Limb (tissue), 2 donors: Measurements from ENCODE around the gene ICAM3.
A peak's percentile ranks its signal among the peaks of the same experiment; 100 is the strongest.
"Not testable (repeated sequence)": the region's sequence is repeated elsewhere in the genome, so short reads cannot be mapped to it uniquely, and the experiment has no call there.

Experiments used
- DNase-seq, 2 donors: peaks; one replicate each; pipeline ENCODE4 v3.0.0-alpha.2; 2016; ENCODE audit errors: extremely low spot score in 2 of 2

The ICAM3 gene

DNA sequence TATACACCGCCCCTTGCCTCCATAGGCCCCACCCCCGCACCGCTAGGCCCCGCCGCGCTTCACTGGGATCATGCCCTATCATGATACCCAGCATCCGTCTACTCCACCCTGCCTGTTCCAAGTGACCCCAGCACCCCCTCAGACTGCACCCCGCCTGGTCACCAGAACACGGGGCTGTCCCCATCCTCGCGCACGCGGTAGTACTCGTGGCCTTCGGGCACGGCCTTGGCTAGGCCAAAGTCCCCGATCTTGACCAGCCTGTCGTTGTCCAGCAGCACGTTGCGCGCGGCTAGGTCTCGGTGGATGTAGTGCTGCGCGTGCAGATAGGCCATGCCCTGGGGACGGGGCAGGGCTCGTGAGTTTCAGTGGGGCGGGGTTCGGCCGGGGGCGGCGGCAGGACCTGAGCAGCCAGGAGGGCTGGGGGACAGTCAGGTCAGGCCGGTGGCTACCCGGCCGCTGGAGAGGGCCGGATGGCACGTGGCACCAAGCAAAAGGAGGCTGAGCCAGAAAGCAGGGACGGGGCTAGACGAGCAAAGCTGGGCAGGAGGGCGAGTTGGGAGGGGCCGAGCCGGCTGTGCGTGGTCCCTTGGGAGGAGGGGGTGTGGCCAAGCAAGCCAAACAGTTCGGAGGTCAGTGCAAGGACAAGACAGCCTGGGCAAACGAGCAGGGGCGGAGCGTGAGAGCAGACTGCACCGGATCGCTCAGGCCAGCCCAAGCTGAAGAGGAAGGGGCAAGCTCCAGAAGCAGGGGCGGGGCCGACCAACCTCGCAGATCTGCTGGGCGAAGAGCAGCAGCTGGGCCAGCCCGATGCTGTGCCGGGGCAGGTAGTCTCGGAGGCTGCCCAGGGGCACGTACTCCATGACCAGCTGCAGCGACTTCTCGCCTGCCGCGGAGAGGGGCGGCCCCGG, 13.6 kb upstream of the ICAM3 start:
- peak; percentile 36 to 73 for DNase-seq

DNA sequence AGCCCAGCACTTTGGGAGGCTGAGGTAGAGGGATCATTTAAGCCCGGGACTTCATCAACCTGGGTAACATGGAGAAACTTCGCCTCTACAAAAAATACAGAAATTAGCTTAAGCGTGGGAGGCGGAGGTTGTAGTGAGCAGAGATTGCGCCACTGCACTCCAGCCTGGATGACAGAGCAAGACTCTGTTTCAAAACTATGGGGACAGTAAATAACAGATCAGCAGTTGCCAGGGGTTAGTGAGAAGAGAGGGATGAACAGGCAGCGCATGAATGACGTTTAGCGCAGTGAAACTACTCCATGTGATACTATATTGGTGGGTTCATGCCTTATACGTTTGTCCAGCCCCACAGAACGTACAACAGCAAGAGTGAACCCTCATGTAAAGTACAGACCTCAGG, 7.1 kb upstream of the ICAM3 start:
- DNase-seq, result no peak

DNA sequence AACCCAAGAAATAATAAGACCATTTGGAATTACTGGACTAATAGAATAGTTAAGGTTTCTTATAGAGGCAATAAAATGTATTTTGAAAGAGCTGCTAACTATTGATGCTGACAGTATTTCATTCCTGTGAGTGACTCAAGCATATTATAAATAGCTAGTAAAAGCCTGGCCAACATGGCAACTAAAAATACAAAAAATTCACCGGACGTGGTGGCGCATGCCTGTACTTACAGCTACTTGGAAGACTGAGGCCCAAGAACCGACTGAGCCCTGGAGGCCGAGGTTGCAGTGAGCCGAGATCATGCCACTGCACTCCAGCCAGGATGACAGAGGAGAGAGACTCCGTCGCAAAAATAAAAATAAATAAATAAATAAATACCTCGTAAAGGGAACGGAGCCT, 5.4 kb upstream of the ICAM3 start:
- no peak for DNase-seq

DNA sequence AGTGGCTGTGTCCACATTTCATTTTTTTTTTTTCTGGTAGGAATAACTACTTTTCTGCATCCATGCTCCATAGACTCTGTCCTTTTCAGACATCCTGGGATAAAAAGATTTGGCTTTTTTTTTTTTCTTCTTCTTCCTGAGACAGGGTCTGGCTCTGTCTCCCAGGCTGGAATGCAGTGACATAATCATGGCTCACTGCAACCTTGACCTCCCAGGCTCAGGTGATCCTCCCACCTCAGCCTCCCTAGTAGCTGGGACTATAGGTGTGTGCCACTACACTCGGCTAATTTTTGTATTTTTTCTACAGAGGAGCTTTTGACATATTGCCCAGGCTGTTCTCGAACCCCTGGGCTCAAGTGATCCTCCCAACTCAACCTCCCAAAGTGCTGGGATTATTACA, 4.1 kb upstream of the ICAM3 start:
- no peak for DNase-seq

DNA sequence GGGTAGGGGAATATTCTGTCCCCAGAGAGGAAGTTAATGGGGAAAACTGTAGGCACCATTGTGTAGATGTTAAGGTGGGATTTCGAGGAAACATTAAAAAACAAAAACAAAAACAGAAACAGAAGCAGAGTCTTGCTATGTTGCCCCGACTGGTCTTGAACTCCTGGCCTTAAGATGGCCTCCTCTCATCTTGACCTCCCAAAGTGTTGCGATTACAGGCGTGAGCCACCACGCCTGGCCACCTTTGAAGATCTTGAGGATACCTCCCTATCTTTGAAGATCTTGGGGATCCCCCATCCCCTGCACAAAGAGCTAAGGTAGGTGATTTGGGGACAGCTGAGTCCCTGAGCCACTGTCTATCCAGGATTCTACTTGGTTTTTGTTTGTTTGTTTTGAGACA, 553 bp upstream of the ICAM3 start:
- DNase-seq, result no peak

DNA sequence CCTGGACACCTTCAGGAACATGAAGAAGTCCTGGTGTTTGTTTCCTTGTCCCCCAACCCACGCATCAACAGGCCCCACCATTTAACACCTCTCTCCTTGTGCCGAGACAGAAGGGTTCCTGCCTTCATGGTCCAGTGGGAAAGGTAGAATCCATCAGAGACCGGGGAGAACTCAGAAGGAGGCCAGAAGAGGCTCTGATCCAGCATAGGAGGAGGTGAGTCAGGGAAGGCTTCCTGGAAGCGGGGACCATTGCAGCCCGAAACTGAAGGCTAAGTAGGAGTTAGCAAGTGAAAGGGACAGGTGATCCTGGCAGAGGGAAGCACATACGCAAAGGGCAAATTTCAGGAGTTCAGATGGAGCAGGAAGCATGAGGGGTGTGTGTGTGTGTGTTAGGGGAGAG, 484 bp downstream of the ICAM3 start:
- DNase-seq, result no peak

DNA sequence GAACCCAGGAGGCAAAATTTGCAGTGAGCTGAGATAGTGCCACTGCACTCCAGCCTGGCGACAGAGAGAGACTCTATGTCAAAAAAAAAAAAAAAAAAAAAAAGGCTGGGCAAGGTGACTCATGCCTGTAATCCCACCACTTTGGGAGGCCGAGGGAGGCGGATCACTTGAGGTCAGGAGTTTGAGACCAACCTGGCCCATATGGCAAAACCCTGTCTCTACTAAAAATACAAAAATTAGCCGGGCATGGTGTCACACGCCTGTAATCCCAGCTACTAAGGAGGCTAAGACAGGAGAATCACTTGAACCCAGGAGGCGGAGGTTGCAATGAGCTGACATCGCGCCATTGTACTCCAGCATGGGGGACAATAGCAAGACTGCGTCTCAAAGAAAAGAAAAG, 2.7 kb downstream of the ICAM3 start:
- not testable (repeated sequence) for DNase-seq

DNA sequence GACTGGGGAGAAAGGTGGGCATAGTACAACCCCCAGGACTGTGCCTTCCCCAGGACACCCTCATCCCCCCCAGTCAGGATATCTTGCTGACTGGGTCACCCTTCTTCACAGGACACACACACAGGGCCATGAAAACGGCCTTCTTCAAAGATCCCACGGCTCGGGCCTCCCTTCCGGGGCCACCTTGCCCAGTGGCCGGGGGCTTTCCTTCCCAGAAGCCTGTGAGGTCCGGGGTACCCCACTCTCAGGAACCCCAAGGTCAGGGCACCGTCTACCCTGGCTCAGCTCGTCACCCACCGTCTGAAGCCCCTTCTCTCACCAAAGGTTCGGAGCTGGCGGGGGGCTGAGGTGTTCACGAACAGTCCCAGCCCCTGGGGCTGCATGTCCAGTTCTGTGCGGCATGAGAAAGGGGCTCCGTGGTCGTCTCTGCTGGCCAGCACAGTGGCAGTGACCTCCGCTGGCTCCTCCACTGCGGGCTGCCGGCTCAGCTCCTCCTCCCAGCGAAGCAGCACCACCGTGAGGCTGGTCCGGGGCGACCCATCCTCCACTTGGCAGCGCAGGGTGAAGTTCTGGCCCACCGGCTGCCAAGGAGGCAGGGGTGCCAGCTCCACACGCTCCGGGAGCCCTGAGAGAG, 4.0 kb downstream of the ICAM3 start:
- no peak for DNase-seq

DNA sequence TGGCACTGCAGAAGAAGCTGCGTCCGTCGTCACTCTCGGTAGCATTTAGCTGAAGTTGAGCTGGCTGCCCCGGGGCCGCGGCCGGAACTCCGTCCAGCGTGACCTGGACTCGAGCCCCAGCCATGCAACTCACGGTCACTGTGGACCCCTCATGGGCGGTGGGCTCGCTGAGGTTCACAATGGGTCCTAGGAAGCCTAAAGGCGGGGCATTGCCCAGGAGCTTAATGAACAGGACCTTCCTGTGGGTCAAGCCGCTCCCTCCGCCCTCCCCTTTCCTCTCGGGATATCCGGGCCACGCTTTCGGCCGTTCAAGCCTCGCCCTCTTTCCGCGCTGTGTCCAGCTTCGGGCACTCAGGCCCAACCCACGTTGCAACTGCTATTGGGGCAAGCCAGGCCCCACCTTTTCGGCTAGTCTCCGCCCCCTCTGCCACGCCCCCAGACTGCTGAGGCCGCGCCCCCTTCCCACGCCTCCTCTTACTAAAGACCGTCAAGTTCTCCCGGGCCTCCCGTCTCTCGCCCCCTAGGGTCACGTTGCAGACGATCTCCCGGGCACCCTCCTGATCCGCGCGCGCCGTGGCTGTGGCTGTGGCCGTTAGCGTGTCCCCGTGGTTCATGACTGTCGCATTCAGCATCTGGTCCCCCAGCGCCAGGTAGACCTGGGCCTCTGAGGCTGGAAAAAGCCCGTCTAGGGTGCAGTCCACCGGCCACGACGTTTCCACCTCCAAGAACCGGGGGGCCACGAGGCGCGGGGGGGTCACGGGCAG, 4.7 kb downstream of the ICAM3 start:
- peak; percentile 87 to 90 for DNase-seq

DNA sequence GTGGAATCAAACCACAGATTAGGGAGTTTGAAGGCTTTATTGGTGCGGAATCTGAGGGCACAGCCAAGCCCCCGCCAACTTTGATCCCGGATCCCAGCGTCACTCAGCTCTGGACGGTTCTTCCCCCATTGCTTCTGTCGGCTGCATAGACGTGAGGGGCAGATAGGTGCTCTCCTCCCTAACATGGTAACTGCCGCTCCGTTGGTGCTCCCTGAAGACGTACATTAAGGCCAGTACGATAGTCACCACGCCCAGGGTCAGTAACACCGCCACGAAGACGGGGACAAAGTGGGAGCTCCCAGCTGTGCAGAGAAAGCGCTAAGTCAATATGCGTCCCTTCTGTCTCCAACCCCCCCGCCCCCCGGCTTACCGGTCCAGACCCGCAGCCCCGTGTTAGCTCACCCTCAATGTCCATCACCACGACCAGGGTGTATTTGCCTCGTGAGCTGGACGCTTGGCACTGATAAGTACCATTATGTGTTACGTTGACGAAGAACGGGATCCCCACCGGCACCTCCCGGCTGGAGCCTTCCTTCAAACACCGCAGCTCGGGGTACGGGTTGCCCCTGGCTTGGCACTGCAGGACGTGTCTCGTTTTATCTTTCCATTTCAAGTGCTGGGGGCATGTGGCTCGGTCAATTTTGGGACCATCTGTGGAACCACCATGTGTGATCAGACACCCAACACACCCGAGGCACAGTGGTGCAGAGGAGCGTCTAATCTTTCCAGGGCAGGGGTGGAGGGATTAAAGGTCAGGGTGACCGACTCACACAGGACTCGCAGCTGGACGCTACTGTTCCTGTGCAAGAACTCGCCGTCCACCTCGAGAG, 5.5 kb downstream of the ICAM3 start:
- DNase-seq, result no peak

DNA sequence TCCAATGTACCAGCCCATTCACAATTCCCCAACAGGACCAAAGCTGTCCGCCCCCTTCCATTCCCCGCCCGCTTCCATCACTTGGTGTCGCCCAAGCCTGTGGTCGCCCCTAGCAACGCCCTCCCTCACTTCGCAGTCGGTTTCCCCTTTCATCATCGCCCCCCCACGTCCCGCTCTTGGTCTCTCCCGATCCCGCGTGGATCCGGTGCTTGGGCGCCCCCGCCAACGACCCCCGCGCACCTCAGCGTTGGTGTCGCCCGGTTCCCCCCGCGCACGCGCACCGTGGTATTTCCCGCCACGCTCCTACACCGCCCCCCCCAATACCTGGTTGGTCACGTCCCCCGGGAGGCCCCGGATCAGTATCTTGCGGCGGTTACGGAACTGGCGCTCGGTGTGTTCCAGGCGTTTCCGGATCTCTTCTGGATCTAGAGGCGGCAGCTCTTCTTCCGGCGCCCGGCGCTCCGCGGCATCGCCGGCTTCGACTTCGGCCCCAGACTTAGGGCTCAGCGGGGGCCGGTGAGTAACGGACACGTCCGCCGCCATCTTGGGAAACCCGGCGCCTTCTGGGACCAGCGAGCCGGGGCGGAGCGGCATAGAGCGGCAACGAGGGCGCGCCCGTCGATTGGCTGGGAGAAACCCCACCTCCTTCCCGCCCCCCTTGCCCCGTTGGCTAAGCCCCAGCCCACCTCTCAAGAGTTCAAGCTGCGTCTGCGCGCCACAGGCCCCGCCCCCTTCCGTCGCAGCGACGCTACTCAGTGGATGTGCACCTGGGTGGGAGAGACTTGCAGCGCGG, 6.3 kb downstream of the ICAM3 start, which contains the start of gene RAVER1:
Gene RAVER1 (minus strand): TSS at position 565 of the 793 bp plus-strand sequence. CDS start 22 bp downstream, at position 543.
- DNase-seq, result peak; percentile 97 to 99

DNA sequence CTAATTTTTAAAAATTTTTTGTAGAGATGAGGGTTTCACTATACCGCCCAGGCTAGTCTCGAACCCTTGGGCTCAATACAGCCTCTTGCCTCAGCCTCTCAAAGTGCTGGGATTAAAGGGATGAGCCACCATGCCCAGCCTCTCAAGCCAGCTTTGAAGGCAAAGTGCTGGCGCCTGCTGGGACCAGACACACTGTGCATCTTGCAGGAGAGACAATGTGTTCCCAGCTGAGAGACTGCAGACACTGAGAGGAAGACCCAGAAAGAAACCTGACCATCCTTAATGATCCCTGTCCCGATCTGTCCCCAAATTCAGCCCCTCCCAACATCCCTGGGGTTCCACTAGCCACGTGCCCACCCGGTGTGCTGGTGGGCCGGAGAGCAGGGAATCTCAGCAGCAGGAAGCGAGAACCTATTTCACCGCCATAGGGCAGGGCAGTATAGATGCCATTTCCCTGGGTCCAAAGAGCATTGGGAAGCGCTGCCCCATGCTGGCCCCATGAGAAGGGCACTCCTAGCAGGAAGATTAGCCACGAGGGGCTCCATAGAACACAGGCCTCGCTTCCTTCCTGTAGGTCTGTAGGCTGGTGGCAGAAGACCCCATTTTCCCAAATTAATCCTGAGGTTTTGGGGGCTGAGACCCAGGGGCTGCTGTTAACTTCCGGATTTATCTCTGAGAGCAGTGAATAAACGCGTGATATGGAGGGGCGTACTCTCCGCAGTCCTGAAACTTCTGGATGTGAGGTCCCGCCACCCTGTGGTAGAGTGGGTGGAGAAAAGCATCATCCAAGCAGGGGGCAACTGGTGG, 7.1 kb downstream of the ICAM3 start:
- DNase-seq, result no peak

DNA sequence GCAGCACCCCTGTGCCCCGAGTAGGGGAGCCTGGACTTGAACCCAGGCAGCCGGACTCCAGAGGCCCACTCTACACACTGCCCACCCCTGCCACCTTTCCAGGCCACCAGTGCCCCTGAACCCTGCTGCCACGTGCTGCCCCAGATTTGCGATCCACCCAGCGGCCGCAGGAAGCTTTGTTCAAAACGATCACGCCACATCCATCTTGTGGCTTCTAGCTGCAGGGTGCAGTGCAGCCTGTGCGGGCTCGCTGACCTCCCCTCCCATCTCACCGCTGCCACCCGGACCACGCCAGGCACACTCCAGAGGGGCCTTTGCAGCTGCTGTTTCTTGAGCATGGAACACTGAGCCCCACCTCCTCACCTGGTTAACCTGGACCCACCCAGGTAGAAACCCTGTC, 9.9 kb downstream of the ICAM3 start:
- DNase-seq, result no peak

DNA sequence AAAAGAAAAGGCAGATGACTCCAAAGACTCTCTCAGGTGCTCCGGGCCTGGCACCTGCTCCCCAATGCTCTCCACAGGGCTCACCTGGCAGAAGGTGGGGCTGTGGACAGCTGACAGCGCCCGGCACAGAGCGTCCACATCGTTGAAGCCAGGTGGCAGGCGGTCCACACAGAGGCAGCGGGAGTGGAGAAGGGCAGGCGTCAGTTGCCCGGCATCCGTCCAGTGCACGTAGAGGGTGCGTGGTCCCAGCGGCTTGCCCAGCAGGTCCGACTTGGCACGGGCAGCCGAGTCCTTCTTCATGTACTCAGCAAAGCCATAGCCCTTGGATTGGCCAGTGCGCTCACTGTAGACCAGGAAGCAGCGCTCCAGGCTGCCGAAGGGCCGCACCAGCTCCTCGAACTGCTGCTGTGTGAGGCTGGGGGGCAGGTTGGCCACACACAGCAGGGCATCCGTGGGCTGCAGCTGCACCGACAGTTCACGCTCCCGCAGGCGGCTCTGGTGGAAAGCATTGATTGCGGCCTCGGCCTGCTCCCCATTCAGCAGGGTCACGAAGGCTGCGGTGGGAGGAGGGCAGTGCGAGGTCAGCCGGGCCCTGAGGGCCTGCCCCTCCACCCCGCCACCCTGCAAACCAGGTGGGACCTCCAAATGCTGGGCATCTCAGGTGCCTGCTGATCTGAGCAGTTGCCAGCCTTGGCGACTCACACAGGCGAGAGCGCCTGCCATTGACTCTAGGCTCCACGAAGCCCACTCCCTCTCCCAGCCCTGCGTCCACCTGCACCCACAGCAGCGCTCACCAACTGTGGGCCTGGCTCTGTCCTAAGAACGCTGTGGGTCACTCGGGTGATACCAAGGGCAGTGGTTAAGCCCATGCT, 10.6 kb downstream of the ICAM3 start:
- DNase-seq, result no peak

DNA sequence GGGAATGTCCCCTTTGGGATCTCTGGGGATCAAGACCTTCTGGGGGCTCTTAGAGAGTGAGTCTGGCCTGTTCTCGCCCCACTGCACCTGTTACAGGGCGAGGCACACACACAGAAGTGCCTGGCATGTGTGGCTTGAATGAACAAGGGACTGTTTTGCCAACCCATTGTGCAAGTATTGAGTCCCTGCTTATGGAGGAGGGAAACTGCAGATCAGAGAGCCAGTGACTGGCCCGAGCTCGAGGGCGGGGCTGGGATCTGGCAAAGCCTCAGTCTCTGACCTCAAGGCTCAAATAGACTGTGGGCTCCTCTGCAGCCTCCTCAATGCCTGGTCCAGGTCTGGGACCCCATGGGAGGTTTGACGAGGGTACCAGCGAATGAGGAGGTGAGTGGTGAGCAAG, 11.6 kb downstream of the ICAM3 start:
- DNase-seq, result no peak

DNA sequence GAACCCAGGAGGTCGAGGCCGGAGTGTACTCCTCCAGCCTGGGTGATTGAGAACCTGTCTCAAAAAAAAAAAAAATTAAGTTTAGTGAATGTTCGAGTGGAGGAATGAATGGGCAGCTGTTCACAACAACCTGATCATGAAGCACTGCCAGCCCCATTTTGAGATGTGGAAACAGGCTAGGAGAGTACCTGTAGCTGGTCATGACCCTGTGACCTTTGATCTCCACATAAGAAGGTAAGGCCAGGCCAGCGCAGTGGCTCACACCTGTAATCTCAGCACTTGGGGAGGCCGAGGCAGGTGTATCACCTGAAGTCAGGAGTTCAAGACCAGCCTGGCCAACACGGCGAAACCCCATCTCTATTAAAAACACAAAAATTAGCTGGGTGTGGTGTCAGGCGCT, 13.7 kb downstream of the ICAM3 start:
- DNase-seq, result no peak

DNA sequence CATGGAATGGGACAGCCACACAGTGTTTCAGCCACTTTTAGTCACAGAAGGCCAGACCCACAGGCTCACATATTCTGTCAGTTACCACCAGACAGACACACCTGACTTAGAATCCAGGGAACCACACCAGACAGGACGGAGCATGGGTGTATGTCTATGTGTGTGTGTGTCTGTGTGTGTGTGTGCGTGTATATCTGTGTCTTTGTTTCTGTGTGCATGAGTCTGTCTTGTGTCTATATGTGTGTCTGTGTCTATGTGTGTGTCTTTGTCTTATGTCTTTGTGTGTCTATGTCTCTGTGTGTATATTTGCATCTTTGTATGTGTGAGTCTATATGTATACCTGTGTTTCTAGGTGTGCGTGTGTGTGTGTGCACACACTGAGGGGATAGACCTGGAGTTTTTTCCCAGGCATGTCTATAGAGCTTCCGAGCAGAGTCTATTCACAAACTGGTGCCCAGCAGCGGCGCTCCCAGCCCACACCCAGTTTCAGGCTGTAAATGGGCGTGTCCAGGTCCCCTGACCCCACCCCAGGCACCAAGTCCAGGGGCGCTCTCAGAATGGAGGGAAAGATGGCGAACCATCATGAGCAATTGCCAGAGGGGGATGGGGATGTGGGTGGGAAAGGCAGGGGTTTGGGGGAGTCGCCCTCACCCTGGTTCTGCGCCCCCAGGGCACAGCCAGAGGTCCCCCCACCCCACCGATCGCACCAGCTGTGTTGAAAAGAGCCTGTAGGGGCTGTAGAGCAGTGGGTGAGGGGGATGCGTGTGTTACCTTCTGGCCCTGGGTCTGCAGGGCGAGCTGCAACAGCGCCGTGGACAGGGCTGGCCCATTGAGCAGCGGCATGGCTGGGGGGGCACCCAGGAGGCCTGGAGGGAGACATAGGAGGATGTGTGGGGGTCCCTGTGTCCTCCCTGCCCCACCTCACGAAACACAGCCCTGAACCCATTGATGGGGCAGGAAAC, 17.3 kb downstream of the ICAM3 start:
- no peak for DNase-seq

DNA sequence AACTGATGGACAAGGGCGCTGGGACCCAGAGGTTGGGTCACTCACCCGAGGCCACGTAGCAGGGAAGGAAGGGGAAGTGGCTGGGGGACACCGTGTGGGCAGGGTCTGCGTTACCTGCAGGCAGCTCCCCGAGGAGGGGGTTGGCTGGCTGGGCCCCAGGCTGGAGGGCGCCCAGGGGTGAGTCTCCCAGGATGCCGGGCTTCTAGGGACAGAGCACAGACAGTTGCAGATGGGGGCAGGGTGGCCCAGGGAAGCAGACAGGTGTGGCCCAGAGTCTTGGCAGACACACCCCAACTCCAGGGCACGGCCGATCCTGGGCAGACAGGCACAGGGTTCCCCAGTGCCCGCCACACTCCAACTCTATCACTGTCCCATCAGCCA, 18.0 kb downstream of the ICAM3 start:
- no peak for DNase-seq
